GM18873 (cell line): Measurements from ENCODE around the gene RPL36.

Source experiments
- ATAC-seq: cut with Tn5 transposase; IDR thresholded peaks from one replicate; pipeline ENCODE4 v1.9.1; 2021; ENCODE audit warnings: mild to moderate bottlenecking, moderate library complexity, moderate number of reproducible peaks; ENCODE audit not compliant: unreplicated experiment, low FRiP score

Gene RPL36

GRCh38 chr19:5672708-5673459, 17.2 kb upstream of the RPL36 start:
- ATAC-seq, result no peak

GRCh38 chr19:5673752-5674151, 16.3 kb upstream of the RPL36 start:
- ATAC-seq, result no peak

- no peak for ATAC-seq
These were observed 15.4 kb upstream of the RPL36 start for GRCh38 chr19:5674714-5675113.

GRCh38 chr19:5676105-5676771, 13.9 kb upstream of the RPL36 start:
- ATAC-seq, result no peak

GRCh38 chr19:5676772-5677105, 13.4 kb upstream of the RPL36 start:
- no peak for ATAC-seq

GRCh38 chr19:5677136-5677535, 13.0 kb upstream of the RPL36 start:
- no peak for ATAC-seq

- no peak for ATAC-seq
These were observed 12.5 kb upstream of the RPL36 start for GRCh38 chr19:5677580-5677979.

- ATAC-seq, result no peak
These were observed 11.9 kb upstream of the RPL36 start for GRCh38 chr19:5678071-5678718.

- ATAC-seq, result no peak
These were observed 10.6 kb upstream of the RPL36 start for GRCh38 chr19:5679289-5680083.

- no peak for ATAC-seq
These were observed 10.0 kb upstream of the RPL36 start for GRCh38 chr19:5680084-5680436.

- peak; percentile 79 for ATAC-seq
These were observed 9.4 kb upstream of the RPL36 start, which contains the start of the genes HSD11B1L and MICOS13 for GRCh38 chr19:5680437-5681368. Gene HSD11B1L, plus strand, starts transcription at chr19:5681027. Its CDS starts 3,806 bp downstream, at chr19:5684833. Gene MICOS13, minus strand, starts transcription at chr19:5680516. Its CDS starts 30 bp downstream, at chr19:5680486.

GRCh38 chr19:5681391-5682106, 8.5 kb upstream of the RPL36 start:
- no peak for ATAC-seq

- no peak for ATAC-seq
These were observed 8.0 kb upstream of the RPL36 start for GRCh38 chr19:5682107-5682482.

GRCh38 chr19:5683177-5683886, 6.8 kb upstream of the RPL36 start:
- no peak for ATAC-seq

GRCh38 chr19:5684694-5685430, 5.2 kb upstream of the RPL36 start:
- ATAC-seq, result no peak

GRCh38 chr19:5686326-5686646, 3.8 kb upstream of the RPL36 start:
- no peak for ATAC-seq

- no peak for ATAC-seq
These were observed 3.3 kb upstream of the RPL36 start for GRCh38 chr19:5686647-5687359.
